H9 (cell line): ENCODE results near the gene TMEM225B. TPM values are rescaled to one million over a fixed set of nuclear protein-coding genes. Genes with fewer than 3 reads are reported as not detected.
A peak's percentile ranks its signal among the peaks of the same experiment; 100 is the strongest.

ENCODE experiments used
- DNase-seq: peaks from one replicate; pipeline ENCODE4 v3.0.0-alpha.2; 2017
- H2AFZ ChIP-seq: one replicate; pipeline ENCODE4 v1.6.1; 2013; ENCODE audit warnings: mild to moderate bottlenecking, low read length, control low read depth, moderate library complexity
- H2AK5ac ChIP-seq: 2 replicates; pipeline ENCODE4 v1.6.1; 2013; ENCODE audit warnings: low read length, control low read depth, mixed read lengths; ENCODE audit not compliant: insufficient read length
- H2BK120ac ChIP-seq: one replicate; pipeline ENCODE4 v1.6.1; 2013; ENCODE audit warnings: low read depth, mild to moderate bottlenecking, low read length, control low read depth, inconsistent platforms; ENCODE audit not compliant: poor library complexity, severe bottlenecking
- H2BK12ac ChIP-seq: 2 replicates; pipeline ENCODE4 v1.6.1; 2013; ENCODE audit warnings: low read length, control low read depth, mixed read lengths, low read depth; ENCODE audit not compliant: insufficient read length
- H2BK15ac ChIP-seq: 2 replicates; pipeline ENCODE4 v1.6.1; 2013; ENCODE audit warnings: low read depth, low read length, control low read depth
- H2BK20ac ChIP-seq: one replicate; pipeline ENCODE4 v1.6.1; 2013; ENCODE audit warnings: low read depth, mild to moderate bottlenecking, low read length, control low read depth, inconsistent platforms; ENCODE audit not compliant: poor library complexity, severe bottlenecking
- H2BK5ac ChIP-seq: 2 replicates; pipeline ENCODE4 v1.6.1; 2013; ENCODE audit warnings: low read length, control low read depth, mixed read lengths; ENCODE audit not compliant: insufficient read length
- H3K14ac ChIP-seq: 2 replicates; pipeline ENCODE4 v1.6.1; 2013; ENCODE audit warnings: low read length, control low read depth; ENCODE audit not compliant: insufficient read depth
- H3K18ac ChIP-seq: 2 replicates; pipeline ENCODE4 v1.6.1; 2013; ENCODE audit warnings: low read depth, mild to moderate bottlenecking, mixed read lengths, low read length, control low read depth; ENCODE audit not compliant: insufficient read length
- H3K23ac ChIP-seq: 2 replicates; pipeline ENCODE4 v1.6.1; 2013; ENCODE audit warnings: low read length, control low read depth, mixed read lengths, low read depth; ENCODE audit not compliant: insufficient read length
- H3K23me2 ChIP-seq: 2 replicates; pipeline ENCODE4 v1.6.1; 2013; ENCODE audit warnings: low read depth, mild to moderate bottlenecking, mixed read lengths, low read length, control low read depth; ENCODE audit not compliant: insufficient read length, poor library complexity, severe bottlenecking
- H3K27ac ChIP-seq: 2 replicates; pipeline ENCODE4 v1.5.1; 2013; ENCODE audit warnings: low read length, control low read depth, mixed read lengths, low read depth; ENCODE audit not compliant: insufficient read length
- H3K27me3 ChIP-seq: 2 replicates; pipeline ENCODE4 v1.6.1; 2013; ENCODE audit warnings: low read length, control low read depth, inconsistent platforms; ENCODE audit not compliant: insufficient read depth
- H3K4ac ChIP-seq: 2 replicates; pipeline ENCODE4 v1.6.1; 2013; ENCODE audit warnings: low read depth, mild to moderate bottlenecking, control low read depth, inconsistent platforms, low read length, moderate library complexity
- H3K4me1 ChIP-seq: 2 replicates; pipeline ENCODE4 v1.6.1; 2013; ENCODE audit warnings: low read length, control low read depth, inconsistent platforms; ENCODE audit not compliant: insufficient read depth
- H3K4me2 ChIP-seq: 2 replicates; pipeline ENCODE4 v1.6.1; 2013; ENCODE audit warnings: low read length, control low read depth, mixed read lengths; ENCODE audit not compliant: insufficient read length, insufficient read depth
- H3K56ac ChIP-seq: 2 replicates; pipeline ENCODE4 v1.6.1; 2013; ENCODE audit warnings: low read depth, mild to moderate bottlenecking, mixed read lengths, low read length, control low read depth; ENCODE audit not compliant: insufficient read length
- H3K79me1 ChIP-seq: 2 replicates; pipeline ENCODE4 v1.6.1; 2013; ENCODE audit warnings: low read depth, mild to moderate bottlenecking, moderate library complexity, low read length, control low read depth, inconsistent platforms; ENCODE audit not compliant: insufficient read depth, poor library complexity, severe bottlenecking
- H3K79me2 ChIP-seq: 2 replicates; pipeline ENCODE4 v1.6.1; 2013; ENCODE audit warnings: low read length, control low read depth, inconsistent platforms; ENCODE audit not compliant: insufficient read depth
- H3K9ac ChIP-seq: 2 replicates; pipeline ENCODE4 v1.6.1; 2013; ENCODE audit warnings: low read length, control low read depth, mixed read lengths; ENCODE audit not compliant: insufficient read length; ENCODE audit errors: extremely low read depth
- H3K9me3 ChIP-seq: one replicate; pipeline ENCODE4 v1.6.1; 2013; ENCODE audit warnings: low read depth, low read length, inconsistent platforms; ENCODE audit not compliant: control insufficient read depth
- H3T11ph ChIP-seq: one replicate; pipeline ENCODE4 v1.6.1; 2013; ENCODE audit warnings: mild to moderate bottlenecking, low read length, control low read depth, inconsistent platforms
- H4K20me1 ChIP-seq: one replicate; pipeline ENCODE4 v1.6.1; 2013; ENCODE audit not compliant: control insufficient read depth, insufficient read length, insufficient read depth
- H4K5ac ChIP-seq: 2 replicates; pipeline ENCODE4 v1.6.1; 2013; ENCODE audit warnings: low read depth, mild to moderate bottlenecking, mixed read lengths, low read length, control low read depth; ENCODE audit not compliant: insufficient read length
- H4K8ac ChIP-seq: replicated peaks from 2 replicates; pipeline ENCODE4 v1.6.1; 2013; ENCODE audit warnings: low read length, control low read depth, mixed read lengths, low read depth; ENCODE audit not compliant: insufficient read length
- H4K91ac ChIP-seq: 2 replicates; pipeline ENCODE4 v1.6.1; 2013; ENCODE audit warnings: low read depth, mild to moderate bottlenecking, moderate library complexity, mixed read lengths, low read length, control low read depth; ENCODE audit not compliant: insufficient read length
- H3K27ac Mint-ChIP-seq, 3 experiments: 2 replicates in 2 of 3; 3 replicates in 1 of 3; pipeline ENCODE4 v1.8.0; 2020 to 2021; ENCODE audit warnings: mixed read lengths in 3 of 3, mild to moderate bottlenecking in 1 of 3, moderate library complexity in 1 of 3
- H3K27me3 Mint-ChIP-seq: 2 replicates; pipeline ENCODE4 v1.8.0; 2021; ENCODE audit warnings: low read depth, mild to moderate bottlenecking, moderate library complexity, mixed read lengths
- H3K36me3 Mint-ChIP-seq, 3 experiments: 2 replicates in 2 of 3; 3 replicates in 1 of 3; pipeline ENCODE4 v1.8.0; 2020 to 2021; ENCODE audit warnings: low read depth in 3 of 3, mixed read lengths in 3 of 3; ENCODE audit not compliant: insufficient read depth in 1 of 3
- H3K4me1 Mint-ChIP-seq, 2 experiments: 2 replicates each; pipeline ENCODE4 v1.8.0; 2020; ENCODE audit warnings: mixed read lengths in 2 of 2
- H3K4me3 Mint-ChIP-seq, 2 experiments: 2 replicates in 1 of 2; 3 replicates in 1 of 2; pipeline ENCODE4 v1.8.0; 2020 to 2021; ENCODE audit warnings: mild to moderate bottlenecking in 2 of 2, mixed read lengths in 2 of 2, moderate library complexity in 1 of 2
- H3K9me3 Mint-ChIP-seq, 2 experiments: 2 replicates in 1 of 2; 3 replicates in 1 of 2; pipeline ENCODE4 v1.8.0; 2020; ENCODE audit warnings: mild to moderate bottlenecking in 2 of 2, mixed read lengths in 2 of 2, moderate library complexity in 1 of 2
- CTCF ChIP-seq: fragments of 200-600 bp; sonication (generic); conservative IDR thresholded peaks from 3 replicates; pipeline ENCODE4 v1.8.0; 2021; ENCODE audit warnings: antibody characterized with exemption, mild to moderate bottlenecking
- WGBS: extraction: QIAGEN DNeasy Blood & Tissue Kit; methylation state at CpG from one replicate; pipeline ENCODE4 v1.1.7; 2013; ENCODE audit warnings: missing lambda C conversion rate, low lambda C conversion rate, mixed read lengths; ENCODE audit not compliant: insufficient read length; ENCODE audit errors: extremely low coverage; 5-methylcytosine and 5-hydroxymethylcytosine counted together
- total RNA-seq: library from RNA; stranded (reverse); gene quantifications from 2 replicates; pipeline ENCODE4 v1.2.1, GENCODE V29; 2021

TMEM225B gene
- total RNA-seq, 1 experiment from 2014 or later = not detected

GRCh38 chr7:99623702-99624447 is 25.8 kb downstream of the TMEM225B start:
- Histone ChIP-seq H4K8ac (no peak overlapping the region), H3T11ph (no peak overlapping the region), H3K23ac (no peak overlapping the region), H3K27ac (no peak overlapping the region), H3K4me2 (no peak overlapping the region), H3K9ac (no peak overlapping the region), H3K23me2 (no peaks in the 10 kb centered on the region), H2BK12ac (no peak overlapping the region), H4K91ac (no peak overlapping the region), H3K9me3 (no peaks in the 10 kb centered on the region), H3K56ac (no peak overlapping the region), H2BK15ac (no peak overlapping the region), H2AFZ (no peak overlapping the region), H3K18ac (no peak overlapping the region), H3K14ac (no peak overlapping the region), H3K4ac (no peak overlapping the region), H4K20me1 (no peaks in the 10 kb centered on the region), H4K5ac (no peak overlapping the region), H2BK120ac (no peak overlapping the region), H3K79me2 (no peaks in the 10 kb centered on the region), H3K27me3 (no peaks in the 10 kb centered on the region), H2BK20ac (no peak overlapping the region), H2BK5ac (no peak overlapping the region), H3K79me1 (no peaks in the 10 kb centered on the region), H3K4me1 (no peaks in the 10 kb centered on the region), H2AK5ac (no peak overlapping the region)
- H3K36me3 Mint-ChIP-seq = peaks cover 65 to 91% (median 86%) of the 10 kb centered on the region in 3 experiments
- H3K9me3 Mint-ChIP-seq = no peaks in the 10 kb centered on the region
- H3K27ac Mint-ChIP-seq = peak overlapping the region in 2 of 3 experiments; percentile 45 to 74; a peak in 2 of 7 replicates
- H3K4me3 Mint-ChIP-seq = no peak overlapping the region
- peaks cover 8 to 11% of the 10 kb centered on the region in 2 experiments for H3K4me1 Mint-ChIP-seq
- no CpG with 5 or more reads among the region's 9 CpGs for WGBS
- DNase-seq = no peak
- no peaks in the 10 kb centered on the region for H3K27me3 Mint-ChIP-seq
- no peak for TF ChIP-seq CTCF
